NCI-H2107 (cell line): ENCODE results near the gene SPPL2C.

Source experiments
- DNase-seq: peaks from one replicate; lab custom pipeline; 2025; lab: John Stamatoyannopoulos, UW

SPPL2C gene, protein sequence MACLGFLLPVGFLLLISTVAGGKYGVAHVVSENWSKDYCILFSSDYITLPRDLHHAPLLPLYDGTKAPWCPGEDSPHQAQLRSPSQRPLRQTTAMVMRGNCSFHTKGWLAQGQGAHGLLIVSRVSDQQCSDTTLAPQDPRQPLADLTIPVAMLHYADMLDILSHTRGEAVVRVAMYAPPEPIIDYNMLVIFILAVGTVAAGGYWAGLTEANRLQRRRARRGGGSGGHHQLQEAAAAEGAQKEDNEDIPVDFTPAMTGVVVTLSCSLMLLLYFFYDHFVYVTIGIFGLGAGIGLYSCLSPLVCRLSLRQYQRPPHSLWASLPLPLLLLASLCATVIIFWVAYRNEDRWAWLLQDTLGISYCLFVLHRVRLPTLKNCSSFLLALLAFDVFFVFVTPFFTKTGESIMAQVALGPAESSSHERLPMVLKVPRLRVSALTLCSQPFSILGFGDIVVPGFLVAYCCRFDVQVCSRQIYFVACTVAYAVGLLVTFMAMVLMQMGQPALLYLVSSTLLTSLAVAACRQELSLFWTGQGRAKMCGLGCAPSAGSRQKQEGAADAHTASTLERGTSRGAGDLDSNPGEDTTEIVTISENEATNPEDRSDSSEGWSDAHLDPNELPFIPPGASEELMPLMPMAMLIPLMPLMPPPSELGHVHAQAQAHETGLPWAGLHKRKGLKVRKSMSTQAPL

DNA sequence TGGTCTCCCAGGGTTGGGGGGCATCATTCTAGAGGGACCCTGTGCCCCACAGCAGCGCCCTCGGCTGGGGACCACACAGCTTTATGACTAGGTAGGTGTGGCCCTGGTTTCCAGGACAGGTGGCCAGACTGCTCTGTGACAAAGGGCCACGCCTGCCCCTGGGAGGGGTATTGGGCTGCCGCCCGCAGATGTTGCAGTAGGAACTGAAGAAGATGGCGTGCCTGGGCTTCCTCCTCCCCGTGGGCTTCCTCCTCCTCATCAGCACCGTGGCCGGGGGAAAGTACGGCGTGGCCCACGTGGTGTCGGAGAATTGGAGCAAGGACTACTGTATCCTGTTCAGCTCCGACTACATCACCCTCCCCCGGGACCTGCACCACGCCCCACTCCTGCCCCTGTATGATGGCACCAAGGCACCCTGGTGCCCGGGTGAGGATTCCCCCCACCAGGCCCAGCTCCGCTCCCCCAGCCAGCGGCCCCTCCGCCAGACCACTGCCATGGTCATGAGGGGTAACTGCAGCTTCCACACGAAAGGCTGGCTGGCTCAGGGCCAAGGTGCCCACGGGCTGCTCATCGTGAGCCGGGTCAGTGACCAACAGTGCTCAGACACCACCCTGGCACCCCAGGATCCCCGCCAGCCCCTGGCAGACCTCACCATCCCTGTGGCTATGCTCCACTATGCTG is at the start of gene SPPL2C:
Gene SPPL2C, plus strand, starts transcription at position 187 of the 681 bp plus-strand sequence. Its CDS starts 26 bp downstream, at position 213.
- no peak for DNase-seq

DNA sequence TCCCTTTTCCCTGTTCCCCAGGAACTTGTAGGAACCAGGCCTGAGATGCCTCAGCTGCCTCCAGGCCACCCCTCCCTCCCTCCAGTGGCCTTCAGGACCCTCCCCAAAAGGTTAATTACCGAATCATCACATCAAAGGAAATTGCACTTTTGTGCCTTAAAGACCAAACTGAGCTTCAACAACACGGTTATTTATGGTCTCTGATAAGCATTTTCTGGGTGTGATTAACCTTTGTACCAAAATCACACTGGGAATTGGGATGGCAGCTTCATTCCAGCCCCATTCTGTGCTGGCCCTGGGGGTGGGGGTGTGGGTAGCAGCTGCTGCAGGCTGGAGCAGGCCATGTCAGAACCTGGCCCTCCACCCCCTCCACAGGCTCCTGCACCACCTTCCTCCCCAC is 43.9 kb upstream of the SPPL2C start:
- DNase-seq = no peak

DNA sequence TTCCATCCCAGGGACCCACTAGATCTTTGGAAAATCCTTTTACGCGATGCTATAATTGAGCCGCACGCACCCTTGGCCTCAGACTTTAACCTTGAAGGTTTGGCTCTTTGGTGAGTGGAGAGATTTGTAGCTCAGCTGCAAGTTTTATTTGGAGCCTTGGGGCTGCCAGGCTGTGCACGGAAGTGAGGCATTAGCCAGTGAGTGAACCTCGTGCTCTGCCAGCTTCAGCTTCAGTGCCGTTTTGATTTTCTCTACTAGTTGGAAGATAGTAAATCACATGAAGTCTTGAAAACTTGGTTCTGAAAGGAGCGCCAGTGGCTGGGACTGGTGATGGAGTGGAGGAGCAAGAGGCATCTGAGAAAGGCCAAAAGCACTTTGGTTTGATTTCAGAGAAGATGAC is 43.3 kb upstream of the SPPL2C start:
- no peak for DNase-seq

DNA sequence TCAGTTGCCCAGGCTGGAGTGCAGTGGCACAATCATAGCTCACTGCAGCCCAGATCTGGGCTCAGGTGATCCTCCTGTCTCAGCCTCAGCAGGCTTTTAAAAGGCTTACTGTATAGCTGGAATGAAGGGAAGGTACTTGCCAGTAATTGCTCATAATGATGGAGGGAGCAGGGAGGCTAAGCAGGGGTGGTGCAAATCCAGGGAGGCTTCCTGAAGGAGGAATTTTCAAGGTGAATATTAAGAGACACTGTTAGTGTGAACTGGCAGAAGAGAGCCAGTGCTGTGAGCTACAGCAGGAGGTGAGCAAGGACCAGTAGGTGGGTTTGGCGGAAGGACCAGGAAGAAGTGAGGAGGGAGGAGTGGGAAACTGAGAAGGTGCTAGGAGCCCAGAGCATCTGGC is 35.8 kb upstream of the SPPL2C start:
- DNase-seq = no peak

DNA sequence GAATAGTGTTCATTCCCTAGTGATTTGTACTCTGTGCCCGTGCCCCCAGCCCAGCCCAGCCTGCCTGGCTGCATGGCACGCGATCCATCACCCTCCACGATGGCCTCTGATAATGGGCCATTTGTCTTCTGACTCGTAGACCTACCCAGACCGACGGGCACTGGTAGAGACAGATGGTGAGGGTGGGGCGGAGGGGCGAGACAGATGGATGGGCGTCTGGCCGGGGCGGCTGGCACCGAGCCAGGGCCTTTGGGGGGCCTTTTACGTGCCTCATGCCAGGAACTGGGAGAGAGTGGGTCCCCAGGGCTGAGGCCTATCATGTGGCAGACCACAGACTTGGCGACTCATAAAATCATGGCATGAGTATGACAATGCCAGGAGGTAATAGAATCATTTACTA is 35.2 kb upstream of the SPPL2C start:
- no peak for DNase-seq

DNA sequence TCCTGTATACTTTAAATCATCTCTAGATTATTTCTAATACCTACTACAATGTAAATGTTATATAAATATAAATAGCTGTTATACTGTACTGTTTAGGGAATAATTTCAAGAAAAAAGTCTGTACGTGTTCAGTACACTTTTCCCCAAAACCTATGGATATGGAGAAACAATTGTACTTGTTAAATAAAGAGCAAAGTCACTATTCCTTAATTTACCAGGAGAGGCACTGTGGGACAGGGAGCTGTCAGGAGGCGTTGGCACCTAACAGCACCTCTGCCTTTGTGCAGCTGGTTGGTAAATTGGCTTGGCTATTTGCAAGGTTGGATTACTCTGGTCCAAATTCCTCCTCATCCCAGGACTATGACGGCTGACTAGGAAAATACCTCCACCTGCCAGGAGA is 32.6 kb upstream of the SPPL2C start:
- no peak for DNase-seq

DNA sequence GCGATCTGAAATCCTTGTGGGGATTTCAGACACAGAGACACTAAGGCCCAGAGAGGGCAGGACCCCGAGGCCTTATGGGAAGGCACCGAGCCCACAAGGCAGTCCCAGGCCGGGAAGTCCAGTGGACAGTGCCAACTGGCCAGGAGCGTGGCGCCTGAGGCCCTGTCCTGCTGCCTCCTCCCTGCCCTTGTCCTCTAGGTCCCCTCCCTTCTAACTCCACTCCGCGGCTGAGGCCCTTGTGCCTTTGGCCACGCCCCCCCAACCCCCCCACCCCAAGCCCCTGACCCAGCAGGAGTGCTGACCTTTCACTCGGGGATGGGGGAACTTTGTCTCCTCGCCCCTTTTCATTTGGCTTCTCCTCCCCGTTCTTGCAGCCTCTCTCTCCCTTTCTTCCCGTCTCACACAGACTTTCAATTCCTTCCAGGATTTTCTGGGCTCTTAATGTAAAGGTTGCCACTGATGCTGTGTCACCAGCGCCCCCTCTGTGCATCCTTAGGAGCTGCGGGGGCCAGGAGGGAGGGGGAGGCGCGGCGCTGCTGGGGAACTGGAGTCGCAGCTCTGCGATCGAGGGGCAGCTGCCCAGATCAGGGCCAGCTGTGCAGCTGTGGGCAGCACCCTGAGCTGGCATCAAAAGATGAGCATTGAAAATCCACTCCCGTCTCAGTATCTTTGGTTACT is 31.5 kb upstream of the SPPL2C start:
- DNase-seq = no peak

DNA sequence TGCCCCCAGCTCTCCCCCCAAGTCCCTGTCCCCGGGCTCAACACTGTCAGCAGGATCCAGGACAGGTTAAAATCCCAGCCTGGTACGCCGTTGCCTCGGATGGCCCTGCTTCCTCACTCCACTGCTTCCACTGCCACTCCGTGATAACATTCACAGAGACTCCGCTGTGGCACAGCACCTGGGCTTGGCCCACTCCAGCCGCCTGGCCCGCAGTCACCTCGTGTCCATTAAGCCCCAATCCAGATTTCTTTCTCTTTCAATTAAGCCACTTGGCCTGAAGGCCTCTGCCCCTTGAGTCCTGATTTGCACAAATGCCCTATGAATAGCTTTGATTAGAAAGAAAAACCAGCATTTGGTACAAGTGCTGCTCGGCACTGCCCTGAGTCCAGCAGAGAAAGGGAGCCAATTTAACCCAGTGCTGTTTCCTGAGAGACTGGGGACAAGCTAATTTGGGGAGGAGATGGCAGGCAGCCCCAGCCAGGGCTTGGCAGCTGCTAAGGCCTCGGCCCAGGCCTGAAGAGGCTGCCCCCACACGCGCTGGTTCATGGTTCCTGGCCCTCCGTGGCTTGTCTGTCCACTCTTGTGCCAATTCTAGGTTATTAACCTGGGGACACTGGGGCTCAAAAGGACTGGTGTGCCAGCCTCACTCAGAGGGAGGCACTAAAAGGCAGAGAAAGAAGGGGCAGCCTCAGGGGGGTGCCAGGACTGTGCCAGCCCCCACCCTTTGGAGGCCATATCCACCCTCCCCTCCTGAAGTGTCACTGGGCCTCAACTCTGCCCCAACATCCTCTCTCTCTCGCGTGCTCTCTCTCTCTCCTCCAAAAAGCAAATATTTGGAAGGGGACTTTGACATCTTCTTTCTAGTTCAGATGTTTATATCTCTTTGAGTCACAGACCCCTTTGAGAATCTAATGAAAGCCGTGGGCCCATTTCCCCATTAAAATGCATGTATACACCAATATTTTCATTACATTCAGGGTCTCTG is 29.8 kb upstream of the SPPL2C start:
- DNase-seq = no peak

DNA sequence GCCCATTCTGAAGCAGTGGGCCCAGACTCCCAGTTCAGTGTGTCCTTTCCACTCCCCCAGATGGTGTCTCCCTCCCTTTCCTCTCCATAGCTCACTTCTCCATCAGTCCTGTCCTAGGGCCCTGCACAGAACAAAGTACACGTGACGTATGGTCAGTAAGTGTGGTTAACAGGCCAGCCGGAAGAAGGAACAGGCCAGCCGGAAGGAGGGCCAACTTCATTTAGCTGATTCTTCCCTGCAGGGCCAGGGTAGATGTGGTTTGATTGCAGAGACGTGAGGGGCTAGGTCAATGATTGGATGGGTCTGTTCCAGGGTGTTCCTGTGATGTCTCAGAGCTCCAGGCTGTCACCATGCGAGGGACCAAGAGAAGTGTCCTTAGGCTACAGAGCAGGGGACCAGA is 28.9 kb upstream of the SPPL2C start:
- no peak for DNase-seq

DNA sequence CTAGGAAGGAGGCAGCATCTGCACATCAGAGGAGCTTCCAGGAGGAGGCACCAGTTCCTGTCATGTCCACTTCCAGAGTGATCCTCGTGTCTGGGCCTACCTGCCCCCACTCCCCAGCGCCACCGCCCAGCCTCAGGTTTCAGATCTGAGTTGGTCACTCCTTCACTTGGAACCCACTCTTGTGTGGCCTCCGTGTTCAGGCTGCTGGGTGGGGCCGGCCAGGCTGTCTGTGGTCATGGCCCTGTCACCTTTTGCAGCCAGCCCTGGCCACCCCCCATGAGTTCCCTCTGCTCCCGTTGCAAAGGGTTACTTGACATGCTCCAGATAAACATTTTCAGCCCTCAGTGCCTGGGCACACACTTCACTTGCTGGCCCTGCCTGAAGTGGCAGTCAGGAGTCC is 26.6 kb upstream of the SPPL2C start:
- no peak for DNase-seq

DNA sequence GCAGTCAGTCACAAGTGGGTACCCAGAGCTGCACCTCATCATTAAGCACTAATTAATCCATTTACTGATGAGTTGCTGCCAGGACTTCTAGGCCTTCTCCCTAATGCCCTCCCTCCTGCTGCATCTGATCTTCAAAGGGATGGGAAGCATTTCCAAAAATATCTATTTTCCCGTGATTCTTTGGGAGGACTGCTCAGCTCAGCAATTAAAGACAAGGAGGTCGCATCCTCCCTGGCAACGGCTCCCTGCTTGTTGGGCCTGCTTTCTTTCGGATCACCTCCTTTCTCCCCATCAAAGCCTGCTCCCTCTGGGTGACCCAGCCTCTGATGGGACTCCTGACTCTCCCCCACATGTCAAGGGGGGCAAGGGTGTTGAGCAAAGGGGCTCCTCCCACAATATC is 26.0 kb upstream of the SPPL2C start:
- DNase-seq = no peak

DNA sequence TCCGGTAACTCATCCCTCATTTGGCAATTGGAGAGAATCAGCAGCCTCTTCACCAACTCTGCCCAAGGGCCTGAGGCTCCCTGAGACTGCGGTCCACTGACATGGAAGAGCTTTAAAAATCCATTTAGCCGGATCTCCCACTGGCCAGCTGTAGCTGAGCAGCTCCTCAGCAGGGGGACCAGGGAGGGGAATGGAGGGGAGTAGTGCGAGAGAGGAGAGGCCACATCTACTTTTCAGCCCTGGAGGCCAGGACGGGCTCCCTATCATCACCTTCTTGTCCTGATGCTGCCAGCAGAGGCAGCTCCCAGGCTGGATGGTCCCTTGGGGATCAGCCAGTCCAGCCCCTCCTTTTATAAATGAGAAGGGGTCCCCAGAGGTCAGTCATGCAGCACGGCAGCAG is 25.0 kb upstream of the SPPL2C start:
- DNase-seq = no peak

DNA sequence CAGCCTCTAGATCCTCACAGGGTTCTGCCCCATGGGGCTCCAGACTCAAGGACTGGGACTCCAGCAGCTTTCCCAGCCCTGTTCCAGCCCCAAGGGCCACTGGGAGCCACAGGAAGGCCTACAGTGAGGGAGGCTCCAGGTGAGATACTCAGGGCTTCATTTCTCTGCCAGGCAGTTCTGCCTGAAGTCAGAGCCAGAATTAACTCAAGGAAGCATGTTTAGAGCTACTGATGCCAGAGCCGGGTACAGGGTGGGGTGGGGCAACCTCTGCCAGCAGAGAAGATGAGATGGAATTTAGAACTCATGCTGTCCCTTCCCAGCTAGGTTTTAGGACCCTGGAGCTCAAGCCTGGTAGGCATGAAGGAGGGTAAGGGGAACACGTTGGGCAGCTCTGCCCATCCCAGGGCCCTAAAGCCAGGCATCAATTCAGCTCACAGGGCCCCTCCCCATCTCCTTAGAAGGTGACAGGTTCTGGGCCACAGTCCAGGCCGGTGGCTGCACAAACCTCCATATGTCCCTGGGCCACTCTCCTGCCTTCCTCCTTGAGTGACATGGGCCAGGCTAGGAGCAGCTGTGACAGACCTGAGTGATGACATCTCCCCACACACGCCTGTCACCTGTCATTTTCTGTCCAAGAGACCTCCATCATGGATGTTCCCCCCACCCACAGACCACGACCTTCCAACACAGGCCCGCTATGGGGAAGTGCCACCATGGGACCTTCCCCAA is 24.5 kb upstream of the SPPL2C start:
- no peak for DNase-seq

DNA sequence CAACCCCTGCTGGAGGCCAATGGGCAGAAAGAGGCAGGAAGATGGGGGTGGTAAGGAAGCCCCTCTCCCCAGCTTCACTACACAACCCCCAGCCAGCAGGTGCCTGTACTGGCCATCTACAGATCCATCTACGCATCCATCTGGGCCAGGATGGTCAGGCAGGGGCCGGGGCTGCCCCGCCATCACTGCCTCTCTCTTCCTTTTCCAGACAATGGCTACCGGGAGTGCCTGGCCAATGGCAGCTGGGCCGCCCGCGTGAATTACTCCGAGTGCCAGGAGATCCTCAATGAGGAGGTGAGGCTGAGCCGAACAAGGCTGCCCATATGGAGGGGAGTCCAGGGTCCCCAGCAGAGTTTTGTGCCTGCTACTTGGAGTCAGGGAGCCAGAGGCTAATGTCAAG is 23.5 kb upstream of the SPPL2C start:
- DNase-seq = no peak

DNA sequence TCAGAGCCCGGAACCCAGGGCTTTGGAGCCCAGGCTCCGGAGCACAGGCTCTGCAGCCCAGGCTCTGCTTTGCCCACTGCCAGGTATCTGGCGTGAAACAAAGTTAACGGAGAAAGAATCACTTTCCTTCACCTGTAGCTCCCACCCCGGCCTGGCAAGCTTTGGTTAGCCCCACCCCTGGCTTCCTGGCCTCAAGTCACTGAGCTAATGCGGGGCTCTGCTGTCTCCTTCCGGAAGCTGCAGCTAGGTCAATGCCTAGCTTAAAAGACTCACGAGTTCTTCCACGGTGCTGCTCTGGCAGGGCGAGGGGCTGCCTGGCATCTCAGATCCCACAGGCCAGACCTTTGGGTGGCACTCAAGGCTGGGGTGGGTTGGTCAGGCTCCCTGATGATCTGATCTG is 21.1 kb upstream of the SPPL2C start:
- DNase-seq = no peak

DNA sequence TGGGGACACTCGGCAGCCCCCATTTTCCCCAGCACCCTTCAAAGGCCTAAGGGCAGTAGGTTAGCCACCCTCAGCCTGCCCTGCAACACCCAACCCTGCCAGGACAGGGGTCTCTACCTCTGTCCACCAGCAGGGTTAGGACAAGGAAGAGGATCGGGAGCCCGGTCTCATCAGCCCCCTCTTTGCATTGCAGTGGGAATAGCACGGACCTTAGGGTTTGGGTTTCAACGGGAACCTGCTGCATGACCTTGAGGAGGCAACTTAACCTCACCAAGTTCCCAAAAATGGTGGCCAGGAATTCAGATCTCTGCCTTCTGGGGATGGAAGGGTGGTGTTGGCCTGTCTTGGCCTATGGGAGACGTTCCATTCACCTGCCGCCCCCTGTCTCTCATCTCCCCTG is 20.2 kb upstream of the SPPL2C start:
- no peak for DNase-seq

DNA sequence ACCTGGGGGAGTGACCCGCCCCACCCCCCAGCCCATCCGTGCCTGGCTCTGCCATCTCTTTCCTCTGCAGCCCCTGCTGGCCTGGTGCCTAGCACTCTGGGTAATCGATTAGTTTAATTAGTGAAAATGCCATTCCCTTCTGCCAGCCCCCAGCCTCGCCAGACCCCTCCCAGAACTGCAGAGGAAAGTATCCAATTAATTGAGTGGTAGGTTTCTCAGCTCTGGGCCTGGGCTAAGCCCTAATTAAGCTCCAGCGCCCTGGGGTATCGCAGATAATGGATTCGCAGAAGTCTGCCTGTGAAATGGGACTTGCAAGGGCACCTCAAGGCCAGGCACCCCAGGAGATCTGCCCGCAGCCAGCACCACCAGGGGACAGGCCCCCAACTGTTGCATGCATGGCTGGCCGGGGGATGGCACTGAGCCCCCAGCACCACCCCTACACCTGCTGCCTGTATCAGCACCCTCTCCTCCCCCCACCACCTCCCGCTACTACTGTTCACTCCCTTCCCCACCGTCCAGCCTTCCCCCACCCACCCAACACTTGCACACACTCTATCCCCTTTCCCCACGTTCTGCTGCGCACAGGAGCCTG is 19.7 kb upstream of the SPPL2C start:
- no peak for DNase-seq

DNA sequence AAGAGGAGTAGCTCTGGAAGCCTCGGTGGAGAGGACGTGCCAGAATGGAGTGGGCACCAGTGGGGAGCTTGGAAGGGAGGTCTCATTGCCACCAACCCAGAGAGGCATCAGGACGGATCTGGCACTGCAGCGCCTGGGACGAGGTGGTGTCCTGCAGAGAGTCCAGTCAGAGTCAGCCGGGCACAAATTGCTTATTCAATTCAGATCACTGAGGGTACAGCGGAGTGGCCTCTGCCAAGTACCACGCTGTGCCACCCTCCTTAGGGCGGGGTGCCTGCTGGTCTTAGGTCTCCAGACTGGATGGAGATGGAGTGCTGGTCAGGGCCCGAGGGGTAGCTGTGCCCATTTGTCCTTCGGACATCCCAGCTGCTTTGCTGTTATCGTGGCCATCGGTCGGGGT is 18.9 kb upstream of the SPPL2C start:
- no peak for DNase-seq

DNA sequence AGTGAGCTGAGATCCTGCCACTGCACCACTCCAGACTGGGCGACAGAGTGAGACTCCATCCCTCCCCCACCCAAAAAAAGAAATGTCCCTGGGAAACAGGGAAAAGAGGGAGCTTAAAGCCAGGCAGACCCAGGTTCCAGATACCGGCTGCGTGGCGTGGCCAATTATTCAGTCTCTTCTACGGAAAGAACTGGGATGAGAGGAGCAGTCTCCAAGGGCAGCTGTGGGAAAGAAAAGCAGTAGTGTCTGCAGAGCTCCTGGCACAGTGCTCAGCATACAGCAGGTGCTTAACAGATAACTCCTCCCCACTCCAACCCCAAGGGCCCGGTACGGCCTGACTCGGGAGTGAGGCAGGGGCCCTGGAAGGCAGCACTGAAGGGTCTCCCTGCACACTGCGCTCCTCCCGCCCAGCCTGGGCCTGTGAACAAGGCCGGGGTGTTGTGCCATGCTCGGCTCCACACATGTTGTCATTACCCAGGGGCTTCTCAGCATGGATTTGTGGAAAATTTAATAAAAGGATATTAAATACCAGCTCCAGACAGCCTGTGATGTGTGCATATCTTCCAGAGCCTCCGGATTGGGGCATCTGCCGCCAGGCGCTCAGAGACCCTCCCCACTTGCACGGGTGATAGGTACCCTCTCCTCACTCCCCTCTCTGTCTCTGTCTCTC is 17.6 kb upstream of the SPPL2C start:
- no peak for DNase-seq

DNA sequence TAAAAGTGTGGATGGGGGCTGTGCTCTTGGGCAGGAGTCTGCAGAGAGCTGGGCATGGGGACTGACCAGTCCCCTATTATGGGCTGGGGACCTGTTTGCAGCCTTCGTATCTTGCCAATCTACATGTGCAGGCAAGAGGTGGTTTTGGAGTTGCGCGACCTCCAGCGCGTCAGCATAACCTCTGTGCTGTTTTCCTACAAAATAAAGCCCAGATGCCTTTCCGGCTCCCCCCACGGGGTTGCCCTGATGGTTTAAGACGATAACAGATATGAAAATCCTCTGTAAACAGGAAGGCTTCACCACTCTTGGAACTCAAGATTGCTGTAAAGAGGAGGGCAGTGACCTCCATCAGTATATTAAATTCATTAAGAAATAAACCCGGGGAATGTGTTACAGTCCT is 16.5 kb upstream of the SPPL2C start:
- DNase-seq = no peak
